HG03108 (cell line): Measurements from ENCODE around the gene GNAS-AS1.

Experiments used
- ATAC-seq: cut with Tn5 transposase; IDR thresholded peaks from one replicate; pipeline ENCODE4 v1.9.1; 2021; ENCODE audit warnings: moderate library complexity; ENCODE audit not compliant: unreplicated experiment

The GNAS-AS1 gene

DNA sequence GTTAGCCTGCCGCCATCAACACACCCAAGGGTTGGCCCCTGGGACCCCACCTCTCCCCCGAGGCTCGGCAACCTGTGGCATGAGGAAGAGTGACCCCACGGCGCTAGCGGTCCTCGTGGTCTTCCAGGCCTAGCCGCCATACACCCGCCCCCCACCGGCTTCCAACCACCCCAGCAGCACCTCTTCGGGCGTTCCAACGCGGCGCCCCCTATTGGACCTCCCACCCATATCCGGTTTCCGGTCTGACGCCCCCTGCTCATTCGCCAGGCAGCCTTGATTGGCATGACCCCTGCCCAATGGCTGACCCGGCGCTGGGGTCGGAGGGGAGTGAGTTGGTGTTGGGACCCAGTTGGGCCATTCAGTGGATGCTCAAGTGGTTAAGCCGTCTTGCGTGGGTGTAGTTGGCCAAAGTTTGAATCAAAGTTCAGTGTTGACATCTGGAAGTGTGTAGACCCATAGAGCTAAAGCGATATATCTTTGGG is at the start of gene GNAS-AS1:
TSS of gene GNAS-AS1 (minus strand) at position 210 of the 482 bp plus-strand sequence.
- ATAC-seq, result peak; percentile 81

DNA sequence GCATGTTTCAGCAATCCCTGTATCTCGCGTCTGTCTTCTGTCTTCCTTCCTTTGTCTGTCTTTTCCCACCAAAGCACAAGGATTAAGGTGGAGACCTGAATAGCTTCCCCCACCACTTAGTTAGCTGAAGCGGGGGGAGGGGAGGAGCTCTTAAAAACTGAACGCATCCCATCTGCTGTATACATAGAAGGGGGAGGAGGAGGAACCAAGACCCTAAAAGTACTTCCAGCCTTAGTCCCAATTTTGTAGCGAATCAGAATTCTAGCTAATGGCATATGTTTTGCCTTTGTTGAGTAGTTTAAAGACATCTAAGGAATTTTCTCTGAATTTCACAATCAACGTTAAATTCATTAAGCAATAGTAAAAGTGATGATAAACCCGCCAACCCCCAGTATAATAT is 49.7 kb upstream of the GNAS-AS1 start:
- ATAC-seq, result no peak

DNA sequence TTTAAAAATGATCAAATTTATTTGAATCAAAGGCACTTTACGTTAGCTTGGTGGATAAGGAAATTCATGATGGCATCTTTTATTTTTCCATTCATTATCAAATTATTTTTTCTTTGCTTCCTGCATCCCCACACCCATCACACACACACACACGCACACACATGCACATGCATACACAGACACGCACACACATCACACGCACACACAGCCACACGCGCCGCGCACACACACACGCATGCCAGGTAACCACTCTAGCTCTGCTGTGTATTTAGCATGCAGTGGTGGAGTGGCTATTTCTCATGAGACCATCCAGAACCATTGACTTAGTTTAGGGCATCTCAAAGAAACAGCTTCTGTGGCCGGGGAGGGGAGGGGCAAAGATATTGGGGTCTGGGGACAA is 48.8 kb upstream of the GNAS-AS1 start:
- no peak for ATAC-seq

DNA sequence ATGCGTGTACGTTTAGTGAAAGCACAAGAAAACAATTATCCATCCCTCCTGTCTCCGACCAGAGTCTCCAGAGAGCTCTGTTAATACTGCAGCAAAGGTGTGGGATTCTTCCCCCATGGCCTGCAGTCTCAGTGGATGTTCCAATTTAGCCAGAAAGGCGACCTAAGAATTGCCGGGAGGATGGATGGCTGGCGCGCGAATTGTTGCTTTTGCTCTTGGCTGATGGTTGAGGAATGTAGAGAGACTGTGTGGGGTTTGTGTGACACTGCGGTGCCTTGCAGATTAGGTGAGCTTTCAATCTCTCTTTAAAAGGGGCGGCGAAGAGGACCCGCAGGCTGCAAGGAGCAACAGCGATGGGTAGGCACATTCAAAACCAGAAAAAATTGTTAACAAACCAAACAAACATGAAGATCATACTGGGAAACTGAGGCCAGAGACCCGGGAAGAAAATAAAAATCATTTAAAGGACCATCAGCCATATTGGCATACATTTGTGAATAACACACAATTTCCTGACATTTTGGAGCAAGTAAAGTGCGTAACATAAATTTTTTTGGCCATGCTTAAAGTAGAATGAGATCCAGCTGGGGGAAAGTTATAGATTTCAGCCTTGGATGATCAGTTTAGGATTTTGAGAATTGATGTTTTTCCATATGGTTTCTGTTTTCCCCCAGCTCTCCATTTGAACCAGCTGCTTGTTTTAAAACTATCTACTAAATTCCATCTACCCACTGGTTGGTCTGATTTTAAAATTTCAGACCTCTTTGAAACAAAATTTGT is 48.1 kb upstream of the GNAS-AS1 start:
- no peak for ATAC-seq

DNA sequence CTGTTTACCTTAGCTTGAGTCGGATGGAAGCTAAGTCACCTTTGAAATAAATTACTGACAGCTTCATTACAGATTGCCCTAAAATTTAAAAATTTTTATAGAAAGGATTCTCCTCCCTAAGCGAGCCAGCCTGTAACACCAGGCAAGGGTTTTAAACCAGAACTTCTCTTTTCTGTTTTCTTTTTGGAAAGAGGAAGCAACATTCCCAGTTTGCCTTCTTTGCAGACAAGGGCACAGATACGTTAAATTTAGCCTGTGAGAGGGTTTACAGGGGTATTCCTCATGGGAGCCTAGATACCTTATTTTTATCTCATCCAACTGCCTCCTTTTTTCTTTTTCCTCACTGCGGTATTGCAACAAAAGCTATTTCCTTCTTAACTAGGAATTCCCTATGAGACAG is 46.8 kb upstream of the GNAS-AS1 start:
- ATAC-seq, result no peak

DNA sequence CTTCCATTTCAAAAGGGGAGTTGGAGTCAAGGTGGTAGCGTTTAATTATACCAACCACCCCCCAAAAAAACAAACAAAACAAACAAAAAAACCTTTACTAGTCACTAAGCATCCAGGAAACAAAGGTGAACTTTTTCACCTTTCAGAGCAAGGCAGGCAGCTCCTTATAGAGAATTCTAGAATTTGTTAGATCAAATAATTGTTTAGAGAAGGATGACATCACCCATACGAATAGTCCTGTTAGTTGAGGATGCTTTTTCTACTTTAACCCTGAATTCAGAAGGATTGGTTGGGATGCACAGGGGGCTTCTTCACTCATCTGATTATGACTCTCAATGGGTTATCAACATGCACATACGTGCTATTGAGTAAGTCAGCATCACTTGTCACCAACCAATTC is 46.1 kb upstream of the GNAS-AS1 start:
- ATAC-seq, result no peak

DNA sequence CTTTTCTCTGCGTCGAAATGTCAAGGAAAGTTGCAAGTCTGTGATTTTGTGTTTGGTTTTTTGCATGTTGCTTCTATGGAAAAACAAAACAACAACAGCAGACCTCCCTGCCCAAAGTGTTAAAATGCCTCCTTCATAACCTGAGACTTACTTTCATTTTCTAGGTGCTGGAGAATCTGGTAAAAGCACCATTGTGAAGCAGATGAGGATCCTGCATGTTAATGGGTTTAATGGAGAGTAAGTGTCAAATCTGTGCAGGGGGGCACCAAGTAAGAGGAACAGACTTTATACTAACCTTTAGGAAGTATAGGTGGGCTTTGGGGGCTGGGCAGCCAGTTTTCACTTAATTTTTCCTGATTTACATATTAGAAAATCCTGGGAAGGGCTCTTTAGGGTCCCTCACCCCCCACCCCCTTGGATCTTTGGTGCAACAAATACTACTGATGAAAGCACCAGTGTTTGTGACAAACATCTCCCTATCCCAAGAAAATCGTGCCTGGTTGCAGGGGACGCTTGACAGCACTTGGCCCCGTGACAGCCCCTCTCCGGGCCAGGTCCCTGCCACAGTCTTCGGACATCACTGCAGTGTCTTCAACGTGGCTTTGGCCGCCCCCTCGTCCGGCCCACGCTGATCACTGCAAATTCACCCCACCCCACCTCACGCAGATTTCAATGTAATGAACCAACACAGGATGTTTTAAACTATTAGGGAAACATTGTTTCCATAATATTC is 44.9 kb upstream of the GNAS-AS1 start:
- ATAC-seq, result no peak

DNA sequence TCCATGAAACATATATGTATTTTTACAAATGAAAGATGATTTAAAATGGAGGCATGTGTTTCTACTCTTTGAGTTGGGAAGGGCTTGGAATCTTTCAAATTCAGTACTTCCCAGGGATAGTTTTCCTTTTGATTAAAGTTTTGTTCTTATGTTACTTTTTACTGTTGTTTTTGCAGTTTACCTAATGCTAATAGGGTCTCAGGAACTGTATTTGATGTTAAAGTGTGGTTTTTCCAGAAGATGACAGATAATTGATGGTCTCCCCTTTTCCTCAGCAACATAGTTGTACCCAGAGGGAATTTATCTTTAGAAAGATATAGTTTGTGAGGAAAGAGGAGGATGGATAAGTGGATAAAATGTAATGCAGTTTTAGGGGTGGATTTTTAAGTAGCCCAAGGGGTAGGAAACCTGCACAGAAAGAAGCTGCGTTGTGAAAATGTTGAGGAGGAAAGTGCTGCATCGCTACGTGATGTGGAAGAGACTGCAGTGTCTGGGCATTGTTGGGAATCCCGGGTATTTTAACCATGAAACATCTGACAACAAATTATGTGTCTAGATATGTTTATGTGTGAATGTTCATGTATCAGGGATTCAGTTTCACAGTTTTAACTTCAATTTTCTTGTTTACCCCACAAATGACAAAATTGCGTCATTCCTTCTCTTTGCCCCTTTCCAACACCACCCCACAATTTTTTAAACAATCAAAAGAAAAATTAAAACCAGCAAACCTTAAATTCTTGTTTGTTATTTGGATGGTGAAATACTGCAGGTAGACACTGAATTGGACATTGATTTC is 44.1 kb upstream of the GNAS-AS1 start:
- ATAC-seq, result no peak

DNA sequence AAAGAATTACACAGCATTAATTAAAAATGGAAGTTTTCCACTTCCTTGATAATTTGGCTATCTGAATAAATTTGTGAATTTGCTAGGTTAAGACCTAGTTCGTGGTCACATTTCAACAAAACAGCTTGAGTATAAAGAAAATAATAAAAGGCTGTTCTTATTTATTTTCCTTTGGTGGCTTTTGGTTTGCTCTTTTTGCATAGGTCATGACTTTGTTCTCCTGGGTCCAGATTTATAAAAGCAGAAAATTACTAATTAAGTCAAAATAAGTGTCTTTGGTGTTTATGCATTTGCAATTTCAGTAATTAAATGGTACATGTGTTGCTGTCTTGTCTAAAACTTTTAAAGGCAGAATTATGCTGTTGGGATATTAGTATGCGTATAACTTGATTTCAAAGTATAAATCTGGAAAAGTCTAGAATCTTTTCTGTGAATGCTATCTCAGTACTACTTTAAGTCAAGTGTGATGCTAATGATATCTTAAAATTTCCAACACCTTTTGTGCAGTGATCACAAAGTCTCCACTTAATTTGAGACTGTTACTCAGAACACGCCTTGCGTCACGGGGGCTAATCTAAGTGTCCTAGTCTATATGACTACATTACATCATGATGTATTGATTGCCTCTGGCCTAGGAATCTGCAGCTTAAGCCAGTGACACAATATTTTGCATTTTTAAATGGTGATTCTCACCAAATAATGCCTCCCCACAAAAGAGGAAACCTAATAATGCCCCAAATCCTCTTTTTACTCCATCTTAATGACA is 42.8 kb upstream of the GNAS-AS1 start:
- ATAC-seq, result no peak

DNA sequence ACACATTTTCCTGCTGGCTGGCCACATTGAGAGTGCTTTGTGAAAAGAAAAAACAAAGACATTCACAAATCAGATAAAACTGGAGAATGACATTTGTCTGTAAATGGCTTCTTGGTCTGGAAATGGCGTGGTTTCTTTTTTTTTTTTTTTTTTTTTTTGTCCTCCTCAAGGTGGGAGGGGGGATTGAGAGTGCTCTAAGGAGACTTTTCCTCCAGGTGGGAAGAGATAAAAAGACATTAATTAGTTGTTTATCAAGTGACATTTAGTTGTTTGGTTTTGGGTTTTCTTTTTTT is 42.2 kb upstream of the GNAS-AS1 start:
- no peak for ATAC-seq

DNA sequence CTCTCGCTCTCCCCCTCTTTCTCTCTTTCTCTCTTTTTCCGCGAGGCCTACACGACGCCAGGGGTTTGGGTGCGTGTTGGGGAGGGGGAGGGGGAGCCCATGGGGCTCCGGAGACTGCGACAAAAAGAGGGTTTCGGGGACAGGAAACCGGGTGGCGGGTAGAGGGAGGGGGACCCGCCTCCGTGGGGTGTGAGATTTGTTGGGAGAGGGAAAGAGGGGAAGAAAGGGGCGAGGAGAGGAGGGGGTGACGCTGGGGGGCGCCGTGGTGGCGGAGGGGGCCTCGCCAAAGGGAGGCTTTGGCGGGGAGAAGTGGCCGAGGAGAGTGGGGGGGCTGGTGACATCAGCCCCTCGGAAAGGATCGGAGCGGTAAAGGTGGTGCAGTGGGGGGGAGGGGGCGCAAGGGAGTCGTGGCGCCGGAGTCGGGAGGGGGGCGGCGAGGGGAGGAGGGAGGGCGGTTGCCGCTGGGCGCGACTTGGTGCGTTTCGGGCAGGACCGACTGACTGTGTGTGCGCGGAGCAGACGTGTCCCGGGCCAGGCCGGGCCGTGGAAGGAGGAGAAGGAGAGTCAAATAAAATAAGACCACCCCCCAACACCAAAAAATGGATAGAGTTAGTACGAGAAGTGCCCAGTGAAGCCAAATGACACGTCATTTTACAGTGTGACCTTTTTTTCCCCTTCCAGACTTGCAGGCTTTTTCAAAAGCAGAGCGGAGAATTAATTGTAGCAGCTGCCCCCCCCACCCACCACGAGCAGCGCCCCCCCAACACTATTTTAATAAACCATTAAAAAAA is 41.6 kb upstream of the GNAS-AS1 start:
- ATAC-seq, result no peak

DNA sequence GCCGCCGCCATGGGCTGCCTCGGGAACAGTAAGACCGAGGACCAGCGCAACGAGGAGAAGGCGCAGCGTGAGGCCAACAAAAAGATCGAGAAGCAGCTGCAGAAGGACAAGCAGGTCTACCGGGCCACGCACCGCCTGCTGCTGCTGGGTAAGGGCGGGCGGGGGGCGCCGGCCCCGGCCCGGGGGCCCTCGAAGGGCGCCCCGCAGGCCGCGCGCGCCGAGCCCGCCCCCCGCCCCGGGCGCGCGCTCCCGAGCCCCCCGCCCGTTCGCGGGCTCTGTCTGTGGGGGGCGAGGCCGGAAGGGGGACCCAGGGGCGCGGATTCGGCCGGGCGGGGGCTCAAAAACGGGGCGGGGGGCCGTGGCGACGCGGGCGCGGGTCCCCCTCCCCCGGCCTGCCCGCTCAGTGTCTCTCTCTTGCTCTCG is 41.0 kb upstream of the GNAS-AS1 start:
- ATAC-seq, result no peak

DNA sequence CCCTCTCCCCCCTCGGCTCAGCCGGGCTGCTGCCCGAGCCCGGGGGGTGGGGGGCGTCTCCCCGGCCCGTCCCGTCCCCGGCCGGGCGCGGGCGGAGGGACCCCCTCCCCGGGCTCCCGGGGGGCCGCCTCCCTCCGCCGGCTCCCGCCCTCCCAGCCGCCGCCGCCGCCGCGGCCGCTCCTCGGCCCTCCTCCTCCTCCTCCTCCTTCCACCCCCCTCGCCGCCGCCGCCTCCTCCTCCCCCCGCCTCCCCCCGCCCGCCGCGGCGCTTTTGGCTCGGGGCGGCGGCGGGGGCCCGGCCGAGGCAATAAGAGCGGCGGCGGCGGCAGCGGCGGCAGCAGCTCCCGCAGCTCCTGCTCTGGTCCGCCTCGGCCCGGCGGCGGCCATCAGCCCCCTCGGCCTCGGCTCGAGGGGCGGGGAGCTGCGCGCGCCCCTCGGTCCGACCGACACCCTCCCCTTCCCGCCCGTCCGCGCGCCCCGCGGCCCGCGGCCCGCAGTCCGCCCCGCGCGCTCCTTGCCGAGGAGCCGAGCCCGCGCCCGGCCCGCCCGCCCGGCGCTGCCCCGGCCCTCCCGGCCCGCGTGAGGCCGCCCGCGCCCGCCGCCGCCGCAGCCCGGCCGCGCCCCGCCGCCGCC is 40.5 kb upstream of the GNAS-AS1 start:
- ATAC-seq, result peak; percentile 26

DNA sequence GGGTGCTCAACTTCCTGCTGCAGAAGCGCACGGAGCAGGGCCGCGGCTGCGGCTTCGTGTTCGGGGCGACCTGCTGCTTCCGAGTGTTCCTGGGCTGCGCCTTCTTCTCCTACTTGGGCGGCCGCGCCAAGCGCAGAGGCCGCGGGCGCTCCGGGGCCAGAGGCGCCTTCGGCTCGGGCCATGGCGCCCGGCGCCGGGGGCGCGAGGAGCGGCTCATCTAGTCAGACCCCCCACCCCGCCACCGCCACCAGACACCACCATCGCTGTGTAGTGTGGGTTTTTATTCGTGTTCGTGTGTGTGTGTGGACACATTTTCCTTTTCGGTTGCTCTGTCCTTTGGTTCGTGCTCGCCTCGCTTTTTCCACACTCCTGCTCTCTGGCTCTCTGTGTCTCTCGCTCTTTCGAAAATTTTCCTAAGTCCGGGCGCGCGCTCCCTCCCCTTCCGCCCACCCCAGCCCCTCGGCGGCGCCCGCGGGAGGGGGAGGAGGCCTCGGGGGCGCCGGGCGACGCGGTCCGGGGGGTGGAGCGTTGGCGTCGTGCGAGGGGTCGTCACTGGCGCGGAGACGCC is 39.9 kb upstream of the GNAS-AS1 start:
- ATAC-seq, result peak; percentile 6

DNA sequence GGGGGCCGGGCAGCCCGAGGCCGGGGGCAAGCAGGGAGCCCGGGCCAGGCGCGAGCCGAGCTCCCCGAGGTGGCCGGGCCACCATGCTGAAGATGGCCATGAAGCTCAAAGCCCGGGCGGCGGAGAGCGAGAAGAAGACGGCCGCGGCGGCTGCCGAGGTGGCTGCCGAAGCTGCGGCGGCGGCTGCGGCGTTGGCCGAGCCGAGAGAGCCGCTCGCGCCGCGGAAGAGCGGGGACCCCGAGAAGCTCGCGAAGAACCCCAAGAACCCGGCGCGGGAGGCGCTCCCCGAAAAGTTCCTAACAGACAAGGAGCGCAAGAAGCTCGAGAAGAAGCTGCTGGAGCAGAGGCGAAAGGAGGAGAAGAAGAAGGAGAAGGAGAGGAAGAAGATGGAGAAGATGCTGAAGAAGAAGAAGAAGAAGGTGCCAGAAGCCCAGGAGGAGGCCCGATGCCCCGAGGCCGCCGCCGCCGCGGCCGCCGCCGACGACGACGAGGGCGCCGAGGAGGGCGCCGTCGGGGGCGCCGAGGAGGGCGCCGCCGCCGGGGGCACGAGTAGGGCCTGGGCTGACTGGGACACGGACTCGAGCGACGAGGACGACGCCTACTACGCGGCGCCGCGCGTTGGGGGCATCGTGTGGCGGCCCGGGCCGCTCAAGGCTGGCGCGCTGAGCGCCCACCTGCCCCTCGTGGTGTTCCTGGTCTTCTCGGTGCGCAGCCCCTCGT is 39.3 kb upstream of the GNAS-AS1 start:
- no peak for ATAC-seq

DNA sequence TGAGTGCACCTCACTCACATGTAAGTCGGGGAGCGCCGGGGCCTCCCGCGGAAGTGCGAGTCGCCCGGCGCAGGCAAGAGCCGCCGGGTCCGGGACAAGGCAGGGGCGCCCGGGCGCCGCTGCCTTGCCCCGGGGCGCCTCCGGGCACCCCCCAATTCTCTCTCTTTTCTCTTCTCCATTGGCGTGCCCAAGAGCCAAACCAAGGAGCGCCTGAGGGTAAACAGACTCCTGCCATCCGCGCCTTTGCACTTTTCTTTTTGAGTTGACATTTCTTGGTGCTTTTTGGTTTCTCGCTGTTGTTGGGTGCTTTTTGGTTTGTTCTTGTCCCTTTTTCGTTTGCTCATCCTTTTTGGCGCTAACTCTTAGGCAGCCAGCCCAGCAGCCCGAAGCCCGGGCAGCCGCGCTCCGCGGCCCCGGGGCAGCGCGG is 38.6 kb upstream of the GNAS-AS1 start:
- no peak for ATAC-seq

DNA sequence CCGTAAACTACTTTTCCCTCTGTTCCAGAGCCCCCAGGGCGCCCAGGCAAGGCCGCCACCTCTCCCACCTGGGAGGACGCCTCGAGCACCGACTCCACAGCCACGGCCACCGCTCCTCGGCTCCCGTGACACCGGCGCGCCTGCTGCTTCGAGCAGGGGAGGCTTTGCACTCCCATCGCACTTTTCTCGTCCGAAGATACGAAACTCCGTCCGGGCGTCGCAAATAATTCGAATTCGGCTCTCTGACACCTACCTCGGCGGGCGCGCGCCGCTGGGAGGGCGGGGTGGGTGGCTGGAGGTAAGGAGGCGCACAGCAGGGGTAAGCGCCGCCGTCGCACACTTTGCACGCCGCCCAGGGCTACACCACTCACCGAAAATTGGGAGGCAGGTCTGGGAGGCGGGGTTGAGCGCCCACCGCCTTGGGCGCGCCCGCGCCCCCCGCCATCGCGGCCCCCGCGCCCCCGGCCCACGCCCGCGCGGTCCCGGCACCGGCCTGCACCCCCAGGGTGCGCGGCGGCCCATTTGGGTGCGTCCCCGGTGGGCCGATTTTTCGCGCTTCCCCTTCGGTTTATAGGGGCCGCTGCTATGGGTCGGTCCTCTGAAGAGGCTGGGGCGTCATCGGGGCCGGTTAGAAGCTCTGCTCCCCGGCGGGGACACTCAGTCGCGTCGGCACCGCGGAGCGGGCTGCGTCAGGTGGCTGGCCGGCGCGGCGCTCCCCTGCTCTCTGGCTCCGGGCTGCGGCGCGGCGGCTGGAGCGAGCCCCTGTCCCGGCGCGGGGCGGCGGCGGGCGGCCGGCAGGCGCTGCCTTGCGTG is 38.0 kb upstream of the GNAS-AS1 start:
- ATAC-seq, result peak; percentile 43

DNA sequence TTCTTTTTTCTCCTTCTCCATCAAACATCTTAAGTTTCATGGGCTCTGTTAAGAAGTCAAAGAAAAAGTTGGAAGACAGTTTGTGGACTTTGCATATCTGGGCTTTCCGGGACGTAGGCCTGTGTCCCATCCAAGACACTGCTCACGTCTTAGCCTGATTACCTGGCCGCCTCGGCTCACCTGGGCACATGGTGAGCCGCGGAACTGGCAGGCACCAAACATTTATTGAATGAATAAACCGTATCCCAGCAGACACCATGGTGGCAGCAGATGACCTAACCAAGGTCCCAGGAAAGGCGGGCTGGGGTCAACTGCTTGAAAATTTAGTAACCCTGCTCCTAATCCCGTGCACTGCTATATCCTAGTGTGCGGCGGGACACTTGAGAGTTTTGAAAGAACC is 37.4 kb upstream of the GNAS-AS1 start:
- no peak for ATAC-seq
